Keratinocyte (primary cell): ENCODE data around the gene INPP4B. TPM values are rescaled to one million over a fixed set of nuclear protein-coding genes. Genes with fewer than 3 reads are reported as not detected.

Experiments
- DNase-seq: peaks from one replicate; pipeline ENCODE4 v3.0.0-alpha.2; 2011; ENCODE audit warnings: low read depth, missing footprints, low spot score
- FAIRE-seq: peaks from 2 replicates; lab custom pipeline; 2011; peaks lifted over from hg19 to GRCh38; lab: Jason Lieb, UNC
- H2AFZ ChIP-seq: 2 replicates; pipeline ENCODE4 v1.6.0; 2012; ENCODE audit warnings: low read length, control low read depth, inconsistent platforms; ENCODE audit not compliant: control insufficient read depth
- H3K27ac ChIP-seq: 2 replicates; pipeline ENCODE4 v1.5.1; 2011; ENCODE audit warnings: low read length; ENCODE audit not compliant: control insufficient read depth, insufficient read depth
- H3K27me3 ChIP-seq: 3 replicates; pipeline ENCODE4 v1.6.0; 2011; ENCODE audit warnings: low read length; ENCODE audit not compliant: control insufficient read depth, insufficient read depth; ENCODE audit errors: extremely low read depth
- H3K36me3 ChIP-seq, 2 experiments: 2 replicates in 1 of 2; 3 replicates in 1 of 2; pipeline ENCODE4 v1.5.1; 2011; ENCODE audit warnings: low read length in 2 of 2, mild to moderate bottlenecking in 1 of 2; ENCODE audit not compliant: control insufficient read depth in 2 of 2, insufficient read depth in 2 of 2; ENCODE audit errors: extremely low read depth in 1 of 2
- H3K4me1 ChIP-seq: 3 replicates; pipeline ENCODE4 v1.5.1; 2011; ENCODE audit warnings: low read length; ENCODE audit not compliant: control insufficient read depth, insufficient read depth; ENCODE audit errors: extremely low read depth
- H3K4me2 ChIP-seq: 3 replicates; pipeline ENCODE4 v1.6.0; 2011; ENCODE audit warnings: low read depth, low read length; ENCODE audit not compliant: control insufficient read depth, insufficient read depth; ENCODE audit errors: extremely low read depth
- H3K4me3 ChIP-seq, 3 experiments: fragments of 200-600 bp in 1 of 3; sonication (generic) in 1 of 3; 2 replicates in 2 of 3; 3 replicates in 1 of 3; pipeline ENCODE4 v1.5.1; 2011 to 2016; ENCODE audit warnings: low read length in 3 of 3, mild to moderate bottlenecking in 3 of 3, control low read depth in 2 of 3, inconsistent platforms in 1 of 3, low read depth in 1 of 3, mixed read lengths in 1 of 3, mixed run types in 1 of 3, moderate library complexity in 1 of 3; ENCODE audit not compliant: control insufficient read depth in 2 of 3, insufficient read depth in 2 of 3; ENCODE audit errors: extremely low read depth in 1 of 3
- H3K79me2 ChIP-seq: 2 replicates; pipeline ENCODE4 v1.6.0; 2012; ENCODE audit warnings: low read length; ENCODE audit not compliant: control insufficient read depth, insufficient read depth
- H3K9ac ChIP-seq: 3 replicates; pipeline ENCODE4 v1.6.0; 2011; ENCODE audit warnings: low read length; ENCODE audit not compliant: control insufficient read depth, insufficient read depth; ENCODE audit errors: extremely low read depth
- H3K9me1 ChIP-seq: 3 replicates; pipeline ENCODE4 v1.6.0; 2011; ENCODE audit warnings: low read length; ENCODE audit not compliant: control insufficient read depth, insufficient read depth; ENCODE audit errors: extremely low read depth
- H3K9me3 ChIP-seq: 2 replicates; pipeline ENCODE4 v1.5.1; 2012; ENCODE audit warnings: low read depth, low read length; ENCODE audit not compliant: control insufficient read depth
- H4K20me1 ChIP-seq: 3 replicates; pipeline ENCODE4 v1.6.0; 2011; ENCODE audit warnings: low read length; ENCODE audit not compliant: control insufficient read depth, insufficient read depth; ENCODE audit errors: extremely low read depth
- CTCF ChIP-seq, 3 experiments: IDR thresholded peaks in 1 of 3; conservative IDR thresholded peaks in 1 of 3; optimal IDR thresholded peaks in 1 of 3; 2 replicates in 2 of 3; 3 replicates in 1 of 3; pipeline versions ENCODE3 to v1.5.1; 2011; ENCODE audit warnings: low read length in 3 of 3, mild to moderate bottlenecking in 3 of 3, moderate library complexity in 2 of 3, control low read depth in 1 of 3, inconsistent platforms in 1 of 3; ENCODE audit not compliant: insufficient read depth in 2 of 3; ENCODE audit errors: extremely low read depth in 1 of 3
- EZH2 ChIP-seq: IDR thresholded peaks from one replicate; pipeline ENCODE4 v1.6.1; 2012; ENCODE audit warnings: inconsistent platforms, mild to moderate bottlenecking, low read length, moderate library complexity
- dilution Hi-C: fragments of 300-500 bp; cut with MboI; formaldehyde crosslinking; loops from one replicate; pipeline ENCODE4 v1.7.0; 2020; ENCODE audit warnings: low sequenced_read_pairs; ENCODE audit not compliant: extremely low pct_ligation_motif_present
- polyA plus RNA-seq, 5 experiments: library from polyadenylated mRNA; depleted of rRNA in 3 of 5; stranded (reverse) in 3 of 5; stranded (forward) in 1 of 5; unstranded in 1 of 5; fragments of >200 nt; gene quantifications; 1 replicate in 1 of 5; 2 replicates in 3 of 5; 3 replicates in 1 of 5; pipeline versions ENCODE4 v1.2.1 to v1.2.3, GENCODE V29; 2011 to 2012; ENCODE audit warnings: missing spikeins in 2 of 5, low read depth in 1 of 5, low replicate concordance in 1 of 5

The INPP4B gene
- polyA plus RNA-seq, 1 donor (not counting 4 experiments of a cell fraction or from before 2014, with no cell fraction given): 50.2 TPM

- Histone ChIP-seq H3K36me3 (no peaks in the 10 kb centered on the region), H3K27ac (no peak overlapping the region), H3K4me1 (no peaks in the 10 kb centered on the region), H3K9ac (no peak overlapping the region), H3K9me3 (no peaks in the 10 kb centered on the region), H2AFZ (no peak overlapping the region), H3K79me2 (no peaks in the 10 kb centered on the region), H3K9me1 (no peaks in the 10 kb centered on the region), H3K4me2 (no peak overlapping the region), H3K4me3 (no peak overlapping the region), H4K20me1 (no peaks in the 10 kb centered on the region), H3K27me3 (peaks cover 3% of the 10 kb centered on the region)
- DNase-seq (no peak), FAIRE-seq (no peak)
- TF ChIP-seq EZH2 (no peak), CTCF (optimal IDR thresholded peaks at IDR 0.05 in 1 of 3, IDR thresholded peaks at IDR 0.05 in 1 of 3, conservative IDR thresholded peaks at IDR 0.05 in 1 of 3; ENCODE audit: extremely low read depth in 1 of 3, insufficient read depth in 2 of 3, low read length in 3 of 3) (no peak)
- dilution Hi-C loops: no loop called here
These were observed 40.5 kb upstream of the INPP4B start for GRCh38 chr4:142886566-142886965.

GRCh38 chr4:142883040-142883832 lies 37.1 kb upstream of the INPP4B start:
- H3K9me3 ChIP-seq: no peaks in the 10 kb centered on the region
- H3K36me3 ChIP-seq: no peaks in the 10 kb centered on the region
- H3K4me1 ChIP-seq: peaks cover 4% of the 10 kb centered on the region
- H3K4me2 ChIP-seq: no peak overlapping the region
- H3K27ac ChIP-seq: no peak overlapping the region
- dilution Hi-C loops: no loop called here
- H3K9ac ChIP-seq: no peak overlapping the region
- no peak overlapping the region for H3K4me3 ChIP-seq
- no peaks in the 10 kb centered on the region for H3K79me2 ChIP-seq
- H3K9me1 ChIP-seq: no peaks in the 10 kb centered on the region
- peak in 2 of 3 experiments; percentile 15 to 35 for TF ChIP-seq CTCF (optimal IDR thresholded peaks at IDR 0.05 in 1 of 3, IDR thresholded peaks at IDR 0.05 in 1 of 3, conservative IDR thresholded peaks at IDR 0.05 in 1 of 3; ENCODE audit: extremely low read depth in 1 of 3, insufficient read depth in 2 of 3, low read length in 3 of 3)
- no peak for TF ChIP-seq EZH2
- H3K27me3 ChIP-seq: peaks cover 3% of the 10 kb centered on the region
- DNase-seq: no peak
- FAIRE-seq: no peak
- H2AFZ ChIP-seq: no peak overlapping the region
- no peaks in the 10 kb centered on the region for H4K20me1 ChIP-seq
